ENCODE measurements around the gene SMOC1.

GRCh38 chr14:69953266-69953915, 74.2 kb downstream of the SMOC1 start:
- no peak for TF ChIP-seq EZH2phosphoT487 (IDR thresholded peaks at IDR 0.05)
- TF ChIP-seq, protein P1, sequence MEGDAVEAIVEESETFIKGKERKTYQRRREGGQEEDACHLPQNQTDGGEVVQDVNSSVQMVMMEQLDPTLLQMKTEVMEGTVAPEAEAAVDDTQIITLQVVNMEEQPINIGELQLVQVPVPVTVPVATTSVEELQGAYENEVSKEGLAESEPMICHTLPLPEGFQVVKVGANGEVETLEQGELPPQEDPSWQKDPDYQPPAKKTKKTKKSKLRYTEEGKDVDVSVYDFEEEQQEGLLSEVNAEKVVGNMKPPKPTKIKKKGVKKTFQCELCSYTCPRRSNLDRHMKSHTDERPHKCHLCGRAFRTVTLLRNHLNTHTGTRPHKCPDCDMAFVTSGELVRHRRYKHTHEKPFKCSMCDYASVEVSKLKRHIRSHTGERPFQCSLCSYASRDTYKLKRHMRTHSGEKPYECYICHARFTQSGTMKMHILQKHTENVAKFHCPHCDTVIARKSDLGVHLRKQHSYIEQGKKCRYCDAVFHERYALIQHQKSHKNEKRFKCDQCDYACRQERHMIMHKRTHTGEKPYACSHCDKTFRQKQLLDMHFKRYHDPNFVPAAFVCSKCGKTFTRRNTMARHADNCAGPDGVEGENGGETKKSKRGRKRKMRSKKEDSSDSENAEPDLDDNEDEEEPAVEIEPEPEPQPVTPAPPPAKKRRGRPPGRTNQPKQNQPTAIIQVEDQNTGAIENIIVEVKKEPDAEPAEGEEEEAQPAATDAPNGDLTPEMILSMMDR (IDR thresholded peaks at IDR 0.05), result no peak
